Measurements from ENCODE around the gene IGFLR1.
"Not testable (repeated sequence)": the region's sequence is repeated elsewhere in the genome, so short reads cannot be mapped to it uniquely, and the experiment has no call there.

Gene IGFLR1

GRCh38 chr19:35777086-35777841 lies 35.0 kb upstream of the IGFLR1 start:
- DNase-seq = no peak

DNA sequence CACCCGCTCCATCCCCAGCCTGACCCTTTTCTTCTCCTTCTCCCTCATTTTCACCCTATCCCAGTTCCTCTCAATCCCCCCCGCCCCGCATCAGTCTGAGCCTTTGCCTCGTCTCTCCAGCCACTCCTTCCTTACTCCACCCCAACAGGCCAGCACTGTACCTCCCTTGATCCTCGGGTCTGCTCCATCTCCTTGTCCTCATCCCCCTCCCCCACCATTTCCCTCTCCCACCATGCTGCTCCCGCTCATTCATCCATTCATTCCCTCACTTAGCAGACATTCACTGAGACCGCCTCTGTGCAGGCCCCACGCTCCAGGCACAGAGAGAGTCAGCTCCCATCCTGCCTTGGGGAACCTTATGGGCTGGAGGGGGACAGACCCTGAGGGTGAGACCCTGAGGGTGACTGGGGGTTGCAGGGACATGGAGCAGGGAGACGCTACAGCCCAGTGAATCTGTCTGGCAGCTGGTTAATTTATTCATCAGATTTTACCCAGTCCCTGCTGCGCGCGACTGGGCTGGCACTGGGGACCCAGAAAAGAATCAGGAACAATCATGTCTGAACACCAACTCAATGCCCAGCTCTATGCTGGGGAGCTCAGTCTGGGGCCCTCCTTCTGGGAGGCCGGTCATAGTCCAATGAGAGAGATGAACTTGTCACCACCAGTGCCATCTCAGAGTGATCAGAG lies 34.0 kb upstream of the IGFLR1 start:
- no peak for DNase-seq

DNA sequence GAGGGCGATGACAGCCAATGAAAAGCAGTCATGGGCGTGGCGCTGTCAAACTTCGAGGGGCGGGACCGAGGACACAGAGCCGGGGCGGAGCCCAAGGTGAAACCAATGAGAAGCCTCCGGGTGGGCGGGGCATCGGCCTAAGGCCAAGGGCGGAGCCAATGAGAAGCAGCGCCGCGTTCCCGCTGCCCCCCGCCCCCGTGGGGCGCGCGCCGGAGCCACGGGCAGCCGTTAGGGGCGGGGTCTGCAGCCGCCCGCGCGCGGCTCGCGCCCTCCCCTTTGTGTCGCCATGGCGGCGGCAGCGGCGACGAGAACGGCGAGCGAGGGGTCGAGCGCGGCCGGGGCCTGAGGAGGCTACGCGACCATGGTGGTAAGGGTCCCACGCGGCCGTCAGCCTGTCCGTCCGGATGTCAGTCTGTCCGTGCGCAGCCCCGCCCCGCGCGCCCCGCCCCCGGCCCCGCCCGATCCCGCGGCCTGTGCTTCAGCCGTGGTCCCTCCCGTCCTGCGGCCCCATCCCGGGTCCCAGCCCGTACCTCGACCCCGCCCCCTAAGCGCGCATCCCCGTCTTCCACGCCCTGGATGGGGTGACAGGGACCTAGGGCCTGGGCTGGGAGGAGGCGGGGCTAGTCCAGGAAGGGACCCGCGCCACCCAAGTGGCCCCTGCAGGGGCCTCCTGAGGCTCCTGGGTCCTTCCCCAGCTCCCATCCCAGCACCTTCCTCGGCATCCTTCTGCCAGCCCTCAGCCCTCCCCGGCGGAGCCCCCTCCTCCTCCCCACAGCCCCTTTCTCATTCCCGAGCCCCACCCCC lies 33.2 kb upstream of the IGFLR1 start, which contains the start of gene ARHGAP33:
Gene ARHGAP33 (plus strand): TSS at position 267 of the 804 bp plus-strand sequence. CDS start 95 bp downstream, at position 362.
- DNase-seq = peak; percentile 99

DNA sequence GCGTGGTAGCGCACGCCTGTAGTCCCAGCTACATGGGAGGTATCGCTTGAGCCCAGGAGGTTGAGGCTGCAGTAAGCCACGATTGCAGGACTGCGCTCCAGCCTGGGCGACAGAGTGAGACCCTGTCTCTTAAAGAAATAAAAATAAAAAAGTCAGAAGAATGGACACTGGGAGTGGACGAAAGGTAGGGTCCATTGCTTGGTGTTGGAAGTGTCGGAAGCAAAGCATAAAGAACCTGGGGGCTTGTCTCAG lies 32.7 kb upstream of the IGFLR1 start:
- no peak for DNase-seq

- no peak for DNase-seq
These were observed 32.2 kb upstream of the IGFLR1 start for GRCh38 chr19:35774274-35775045.

DNA sequence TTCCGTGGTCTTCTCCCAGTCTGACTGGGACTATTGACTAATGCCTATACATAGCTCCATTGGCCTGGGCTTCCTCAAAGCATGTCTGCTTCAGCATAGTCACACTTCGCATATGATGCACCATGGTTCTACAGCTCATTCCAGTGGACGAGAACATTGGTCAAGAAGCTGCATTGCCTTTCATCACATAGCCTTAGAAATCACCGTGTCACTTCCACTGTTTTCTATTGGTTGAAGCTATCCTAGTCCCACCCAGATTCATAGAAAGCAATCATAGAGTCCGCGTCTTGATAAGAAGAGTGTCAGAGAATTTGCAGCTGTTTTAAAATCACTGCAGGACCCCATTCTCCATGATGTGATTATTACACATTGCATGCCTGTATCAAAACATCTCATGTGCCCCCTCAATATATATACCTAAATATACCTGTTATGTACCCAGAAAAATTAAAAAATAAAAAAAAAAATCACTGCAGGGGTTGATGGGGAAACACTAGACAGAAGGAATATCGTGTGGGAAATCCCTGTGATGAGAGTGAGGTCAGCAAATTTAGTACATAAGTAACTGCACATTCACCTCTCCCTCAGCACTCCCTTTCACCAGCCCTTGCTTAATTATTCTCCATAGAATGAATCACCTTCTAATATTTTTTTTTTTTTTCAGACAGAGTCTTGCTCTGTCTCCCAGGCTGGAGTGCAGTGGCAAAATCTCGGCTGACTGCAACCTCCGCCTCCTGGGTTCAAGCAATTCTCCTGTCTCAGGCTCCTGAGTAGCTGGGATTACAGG lies 31.0 kb upstream of the IGFLR1 start:
- no peak for DNase-seq

GRCh38 chr19:35772362-35772761 lies 30.1 kb upstream of the IGFLR1 start:
- not testable (repeated sequence) for DNase-seq

GRCh38 chr19:35768082-35768421 lies 25.8 kb upstream of the IGFLR1 start:
- DNase-seq = no peak

DNA sequence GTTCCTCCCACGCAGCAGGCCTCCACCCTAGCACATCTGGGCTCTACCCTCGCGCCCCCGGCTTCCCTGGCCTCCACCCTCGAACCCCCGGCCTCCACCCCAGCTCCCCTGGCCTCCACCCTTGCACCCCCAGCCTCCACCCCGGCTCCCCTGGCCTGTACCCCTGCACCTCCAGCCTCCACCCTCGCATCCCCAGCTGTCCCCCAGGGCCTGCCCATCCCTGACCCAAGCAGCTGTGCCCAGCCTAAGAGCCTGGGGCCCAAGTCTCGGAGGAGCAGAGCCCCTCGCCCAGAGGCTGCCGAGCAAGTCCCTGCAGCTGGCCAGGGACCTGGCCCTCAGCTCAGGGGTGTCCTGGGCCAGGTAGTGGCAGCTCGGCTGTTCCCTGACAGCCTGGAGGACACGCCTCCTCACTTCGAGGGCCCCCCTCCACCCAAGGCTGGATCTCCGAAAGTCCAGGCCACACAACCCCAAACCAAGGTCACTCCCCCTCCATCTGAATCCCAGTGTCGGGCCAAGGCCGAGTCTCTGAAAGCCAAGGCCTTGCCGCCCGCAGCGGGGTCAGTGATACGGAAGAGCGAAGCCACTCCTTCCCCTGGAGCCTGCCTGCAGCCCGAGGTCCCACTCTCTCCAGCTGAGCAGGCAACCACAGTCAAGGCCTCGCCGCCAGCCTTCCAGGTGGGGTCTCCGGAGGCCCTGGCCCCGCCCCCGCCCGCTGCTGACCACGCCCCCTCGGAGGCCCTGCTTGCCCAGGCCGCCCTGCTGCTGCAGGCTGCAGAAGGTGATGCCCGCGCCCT lies 25.2 kb upstream of the IGFLR1 start:
- DNase-seq = no peak

DNA sequence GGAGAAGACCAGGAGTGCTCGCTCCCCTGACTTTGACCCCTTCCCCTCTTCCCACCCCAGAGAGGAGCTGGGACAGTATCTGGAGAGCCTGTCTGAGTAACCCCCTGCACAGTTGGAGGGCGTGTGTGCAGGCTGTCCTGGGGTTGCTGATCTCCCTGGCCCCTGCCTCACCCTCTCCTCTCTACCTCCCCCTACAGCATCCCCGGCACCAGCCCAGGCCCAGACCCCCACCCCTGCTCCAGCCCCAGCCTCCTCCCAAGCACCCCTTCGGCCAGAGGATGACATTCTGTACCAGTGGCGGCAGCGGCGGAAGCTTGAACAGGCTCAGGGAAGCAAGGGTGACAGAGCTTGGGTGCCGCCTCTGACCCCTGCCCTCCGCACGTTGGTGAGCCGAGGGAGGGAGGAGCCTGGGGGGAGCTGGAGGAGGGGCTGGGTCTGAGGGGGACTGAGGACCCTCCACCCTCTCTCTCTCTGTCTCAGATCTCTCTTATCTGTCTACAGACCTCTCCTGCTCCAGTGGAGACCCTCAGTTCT lies 24.4 kb upstream of the IGFLR1 start:
- no peak for DNase-seq

DNA sequence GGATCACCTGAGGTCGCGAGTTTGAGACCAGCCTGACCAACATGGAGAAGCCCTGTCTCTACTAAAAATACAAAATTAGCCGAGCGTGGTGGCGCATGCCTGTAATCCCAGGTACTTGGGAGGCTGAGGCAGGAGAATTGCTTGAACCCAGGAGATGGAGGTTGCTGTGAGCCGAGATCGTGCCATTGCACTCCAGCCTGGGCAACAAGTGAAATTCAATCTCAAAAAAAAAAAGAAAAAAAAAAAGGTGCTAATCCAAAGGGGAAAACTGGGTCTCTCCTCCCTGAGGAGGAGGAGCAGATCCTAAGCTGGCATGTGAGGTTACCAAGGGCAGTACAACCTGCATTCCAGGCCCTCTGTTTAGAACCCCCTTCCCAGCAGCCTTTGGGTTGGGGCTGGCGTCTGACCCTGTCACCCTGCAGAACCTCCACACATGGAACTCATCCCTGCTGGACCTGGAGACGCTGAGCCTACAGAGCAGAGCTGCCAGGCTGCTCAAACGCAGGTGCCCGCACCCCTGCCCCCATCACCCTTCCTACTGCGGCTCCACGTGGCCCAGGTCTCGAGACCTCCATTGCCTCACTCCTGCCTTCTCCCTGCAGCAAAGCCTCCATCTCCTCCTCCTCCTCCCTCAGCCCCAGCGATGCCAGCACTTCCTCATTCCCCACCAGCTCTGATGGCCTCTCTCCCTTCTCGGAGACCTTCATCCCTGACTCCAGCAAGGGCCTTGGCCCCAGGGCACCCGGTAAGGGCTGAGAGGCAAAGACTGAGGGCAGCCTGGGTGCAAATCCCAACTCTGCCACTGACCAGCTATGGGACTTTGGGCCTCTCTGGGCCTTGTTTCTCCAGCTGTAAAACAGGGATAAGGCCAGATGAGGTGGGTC lies 22.4 kb upstream of the IGFLR1 start:
- no peak for DNase-seq

GRCh38 chr19:35760711-35761349 lies 18.6 kb upstream of the IGFLR1 start:
- no peak for DNase-seq

DNA sequence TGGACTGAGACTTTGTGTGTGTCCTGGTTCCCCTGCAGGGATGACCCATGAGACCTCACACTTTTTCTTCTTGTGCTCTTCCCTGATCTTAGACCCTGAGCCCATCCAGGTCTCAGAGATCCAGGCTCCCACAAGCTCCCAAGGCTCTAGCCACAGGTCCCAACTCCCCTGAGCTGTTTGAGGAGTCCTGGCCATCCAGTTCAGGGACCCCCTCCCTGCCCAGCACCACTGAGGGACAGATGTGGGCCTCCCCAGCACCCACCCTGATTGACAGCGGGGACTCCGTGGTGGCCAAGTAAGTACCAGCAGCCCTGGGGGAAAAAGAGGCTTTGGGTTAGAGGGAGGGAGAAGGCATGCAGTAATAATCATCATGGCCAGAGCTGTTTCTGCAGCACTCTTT lies 17.4 kb upstream of the IGFLR1 start:
- no peak for DNase-seq

DNA sequence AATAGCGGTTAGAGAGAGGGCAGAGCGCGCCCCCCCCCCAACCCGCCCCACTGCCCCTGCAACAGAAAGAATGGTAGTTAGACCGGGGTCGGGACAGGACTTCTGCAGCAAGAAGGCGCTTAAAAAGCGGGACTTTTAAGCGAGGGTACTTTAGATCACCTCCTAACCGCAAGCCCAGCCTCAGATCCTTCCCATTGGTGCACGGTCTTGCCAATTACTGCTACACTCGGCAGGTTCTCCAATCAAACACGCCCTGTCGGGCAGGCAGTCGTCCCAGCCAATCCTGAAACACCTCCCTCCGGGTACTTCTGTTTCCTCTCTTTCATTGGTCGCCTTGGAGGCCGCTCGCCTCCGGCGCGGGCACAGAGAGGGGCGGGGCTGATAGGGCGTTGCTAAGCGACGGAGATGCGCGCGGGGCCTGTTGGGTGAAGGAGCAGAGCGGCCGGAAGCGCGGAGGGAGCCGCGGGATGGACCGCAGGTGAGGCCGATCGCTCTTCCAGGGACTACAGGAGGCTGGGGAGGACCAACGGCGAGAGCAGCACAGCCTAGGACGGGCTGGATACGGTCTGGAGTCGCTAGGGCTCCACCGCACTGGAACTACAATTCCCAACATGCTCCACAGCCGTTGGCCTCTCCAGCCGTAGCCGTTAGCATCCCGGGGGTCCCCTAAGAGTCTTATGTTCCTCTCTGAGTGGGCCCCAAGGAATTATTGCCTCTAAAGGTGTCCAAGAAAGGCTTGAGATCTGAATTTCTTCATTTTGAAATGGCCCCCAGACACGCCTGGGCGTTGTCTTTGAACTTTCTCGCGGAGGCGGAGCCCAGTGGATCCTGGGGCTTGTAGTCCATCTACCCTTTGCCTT lies 15.7 kb upstream of the IGFLR1 start, which contains the start of gene PROSER3:
Gene PROSER3 (plus strand): TSS at position 428 of the 860 bp plus-strand sequence. CDS start 40 bp downstream, at position 468.
- DNase-seq = peak; percentile 99

DNA sequence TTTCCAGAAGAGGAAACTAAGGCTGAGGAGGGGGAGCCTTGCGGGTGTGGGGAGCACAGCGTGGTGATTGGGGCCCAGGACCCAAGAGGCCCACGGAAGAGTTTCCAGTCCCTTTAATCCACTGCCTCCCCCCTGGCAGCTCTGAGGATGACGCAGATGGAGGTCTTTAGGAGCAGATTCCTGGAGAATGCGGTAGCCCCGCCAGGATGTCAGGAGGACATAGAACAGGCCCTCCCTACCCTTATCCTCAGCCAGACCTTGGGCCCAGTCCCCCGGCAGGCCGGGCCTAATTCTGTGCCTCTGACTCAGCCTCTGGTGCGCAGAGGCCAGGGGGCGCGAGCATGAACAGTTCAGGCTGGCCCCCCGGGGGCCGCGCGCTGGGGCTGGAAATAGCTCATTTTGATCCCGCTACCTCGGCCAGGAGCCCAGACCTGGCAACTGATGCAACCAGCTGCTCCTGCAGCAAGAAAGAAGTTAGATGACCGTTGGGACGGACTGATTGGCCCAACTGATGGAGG lies 15.0 kb upstream of the IGFLR1 start:
- DNase-seq = no peak

GRCh38 chr19:35756377-35757230 lies 14.4 kb upstream of the IGFLR1 start, which contains the start of gene HSPB6:
Gene HSPB6 (minus strand): TSS chr19:35757029. CDS start chr19:35757008, 21 bp downstream.
- no peak for DNase-seq

All from NCI-H1930 (cell line).